HL-60 (cell line): ENCODE results near the gene TSPAN17.

Experiments used
- DNase-seq, 2 experiments: peaks; one replicate each; pipeline ENCODE4 v3.0.0-alpha.2; 2010 to 2020; ENCODE audit warnings: low read depth in 1 of 2, low spot score in 1 of 2
- H3K27ac ChIP-seq: fragments of 250-450 bp; sonication (Bioruptor Pico); replicated peaks from 2 replicates; pipeline ENCODE4 v1.5.1; 2020; ENCODE audit warnings: mild to moderate bottlenecking, moderate library complexity
- H3K27me3 ChIP-seq: fragments of 250-450 bp; sonication (Bioruptor Pico); 2 replicates; pipeline ENCODE4 v1.5.1; 2021; ENCODE audit warnings: mild to moderate bottlenecking, moderate library complexity; ENCODE audit not compliant: insufficient read depth, poor library complexity, severe bottlenecking
- H3K4me3 ChIP-seq: replicated peaks from 2 replicates; pipeline ENCODE4 v1.5.1; 2011; ENCODE audit warnings: mild to moderate bottlenecking, control low read depth, low read length; ENCODE audit not compliant: insufficient read depth
- GABPA ChIP-seq: IDR thresholded peaks from 2 replicates; pipeline ENCODE4 v1.6.1; 2012; ENCODE audit warnings: low read depth
- POLR2AphosphoS5 ChIP-seq: IDR thresholded peaks from 2 replicates; pipeline ENCODE4 v1.6.1; 2012; ENCODE audit warnings: low read depth
- REST ChIP-seq: IDR thresholded peaks from 2 replicates; pipeline ENCODE4 v1.6.1; 2012; ENCODE audit warnings: low read depth; ENCODE audit not compliant: insufficient replicate concordance
- SPI1 ChIP-seq: IDR thresholded peaks from 2 replicates; pipeline ENCODE4 v1.6.1; 2012; ENCODE audit warnings: low read depth, mild to moderate bottlenecking, borderline replicate concordance
- TF ChIP-seq, protein P1 (sequence below): IDR thresholded peaks from one replicate; pipeline ENCODE4 v1.5.1; 2011; ENCODE audit warnings: low read length, control low read depth, inconsistent platforms; ENCODE audit not compliant: insufficient read depth

Gene TSPAN17

DNA sequence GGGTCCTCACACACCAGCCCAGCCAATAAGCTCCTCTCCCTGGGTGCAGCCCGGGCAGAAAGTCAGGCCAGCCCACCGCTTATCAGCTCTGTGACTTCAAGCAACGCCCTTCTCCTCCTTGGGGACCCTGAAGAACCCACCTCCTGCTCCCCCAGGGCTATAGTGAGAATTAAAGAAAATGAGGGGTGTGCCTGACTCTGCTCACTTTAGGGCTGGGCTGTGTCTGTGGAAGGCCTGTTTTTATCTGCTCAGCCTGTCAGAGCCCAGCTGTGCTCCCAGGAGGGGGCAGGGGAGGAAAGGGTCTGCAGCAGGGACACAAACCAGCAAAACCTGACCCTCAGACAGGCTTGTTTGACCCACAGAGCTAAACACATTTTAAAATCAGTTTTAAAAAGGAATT lies 41.3 kb upstream of the TSPAN17 start:
- Histone ChIP-seq H3K4me3 (no peak overlapping the region), H3K27me3 (peaks cover 18% of the 10 kb centered on the region), H3K27ac (no peak overlapping the region)
- DNase-seq, result no peak
- TF ChIP-seq SPI1 (no peak), GABPA (no peak), REST (no peak), POLR2AphosphoS5 (no peak)
- TF ChIP-seq, protein P1, sequence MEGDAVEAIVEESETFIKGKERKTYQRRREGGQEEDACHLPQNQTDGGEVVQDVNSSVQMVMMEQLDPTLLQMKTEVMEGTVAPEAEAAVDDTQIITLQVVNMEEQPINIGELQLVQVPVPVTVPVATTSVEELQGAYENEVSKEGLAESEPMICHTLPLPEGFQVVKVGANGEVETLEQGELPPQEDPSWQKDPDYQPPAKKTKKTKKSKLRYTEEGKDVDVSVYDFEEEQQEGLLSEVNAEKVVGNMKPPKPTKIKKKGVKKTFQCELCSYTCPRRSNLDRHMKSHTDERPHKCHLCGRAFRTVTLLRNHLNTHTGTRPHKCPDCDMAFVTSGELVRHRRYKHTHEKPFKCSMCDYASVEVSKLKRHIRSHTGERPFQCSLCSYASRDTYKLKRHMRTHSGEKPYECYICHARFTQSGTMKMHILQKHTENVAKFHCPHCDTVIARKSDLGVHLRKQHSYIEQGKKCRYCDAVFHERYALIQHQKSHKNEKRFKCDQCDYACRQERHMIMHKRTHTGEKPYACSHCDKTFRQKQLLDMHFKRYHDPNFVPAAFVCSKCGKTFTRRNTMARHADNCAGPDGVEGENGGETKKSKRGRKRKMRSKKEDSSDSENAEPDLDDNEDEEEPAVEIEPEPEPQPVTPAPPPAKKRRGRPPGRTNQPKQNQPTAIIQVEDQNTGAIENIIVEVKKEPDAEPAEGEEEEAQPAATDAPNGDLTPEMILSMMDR, result no peak

DNA sequence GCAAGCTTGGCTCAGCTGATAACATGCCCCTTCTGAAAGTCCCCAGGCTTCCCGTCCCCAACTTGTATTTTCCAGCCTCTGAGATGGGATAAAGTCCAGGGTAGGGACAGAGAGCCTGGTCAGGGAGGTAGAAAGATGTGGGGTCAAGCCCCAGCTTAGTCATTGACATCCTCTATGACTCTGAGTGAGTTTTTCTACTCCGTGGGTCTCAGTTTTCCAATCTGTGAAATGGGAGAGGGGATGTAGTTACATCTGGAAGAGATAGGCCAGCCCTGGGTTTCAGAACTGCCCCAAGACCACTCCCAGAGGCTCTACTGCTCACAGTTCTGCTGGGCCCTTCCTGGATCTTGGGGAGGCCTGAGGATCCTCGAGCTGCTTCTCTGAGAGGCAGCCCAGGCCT lies 40.4 kb upstream of the TSPAN17 start:
- no peak for DNase-seq
- peaks cover 24% of the 10 kb centered on the region for H3K27me3 ChIP-seq
- H3K4me3 ChIP-seq, result no peak overlapping the region
- H3K27ac ChIP-seq, result no peak overlapping the region
- TF ChIP-seq GABPA (no peak), POLR2AphosphoS5 (no peak), SPI1 (no peak), REST (no peak)
- TF ChIP-seq, protein P1, result no peak

- Histone ChIP-seq H3K27ac (no peak overlapping the region), H3K27me3 (peaks cover 24% of the 10 kb centered on the region), H3K4me3 (no peak overlapping the region)
- no peak for DNase-seq
- TF ChIP-seq SPI1 (no peak), GABPA (no peak), REST (no peak)
- TF ChIP-seq, protein P1, result no peak
Measured at GRCh38 chr5:176608142-176608705, 39.1 kb upstream of the TSPAN17 start.
